Hematopoietic multipotent progenitor cell (in vitro differentiated cells): ENCODE results near the gene RPS17. TPM values are rescaled to one million over a fixed set of nuclear protein-coding genes. Genes with fewer than 3 reads are reported as not detected.

Experiments
- DNase-seq, 3 donors: peaks; one replicate each; pipeline ENCODE4 v3.0.0-alpha.2; 2011 to 2015; ENCODE audit warnings: low read depth in 2 of 3, low spot score in 2 of 3
- total RNA-seq: library from RNA; depleted of rRNA; stranded (reverse); fragments of >200 nt; gene quantifications from one replicate; pipeline ENCODE4 v1.2.3, GENCODE V29; 2012

RPS17 gene
- 2,731 TPM for total RNA-seq

- peak; percentile 97 to 98 (median 98) for DNase-seq
Observed at GRCh38 chr15:82540055-82540983, at the start of gene RPS17. TSS of gene RPS17 (minus strand) at chr15:82540457. CDS start at chr15:82540428, 29 bp downstream.

GRCh38 chr15:82587805-82588204, 47.5 kb upstream of the RPS17 start:
- DNase-seq: no peak

- peak in 1 of 3 donors; percentile 29 for DNase-seq
Observed at GRCh38 chr15:82585072-82585471, 44.8 kb upstream of the RPS17 start.

DNA sequence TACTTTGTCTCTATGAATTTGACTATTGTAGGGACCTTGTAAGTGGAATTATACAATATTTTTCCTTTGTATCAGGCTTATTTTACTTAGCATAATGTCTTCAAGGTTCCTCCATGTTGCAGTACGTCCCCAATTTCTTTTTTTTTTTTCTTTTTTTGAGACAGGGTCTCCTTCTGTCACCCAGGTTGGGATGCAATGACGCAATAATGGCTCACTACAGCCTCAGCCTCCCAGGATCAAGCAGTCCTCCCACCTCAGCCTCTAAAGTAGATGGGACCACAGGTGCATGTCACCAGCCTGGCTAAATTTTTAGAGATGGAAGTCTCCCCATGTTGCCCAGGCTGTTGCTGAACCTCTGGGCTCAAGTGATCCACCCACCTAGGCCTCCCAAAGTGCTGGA, 40.5 kb upstream of the RPS17 start:
- no peak for DNase-seq

- no peak for DNase-seq
Observed at GRCh38 chr15:82575335-82575734, 35.1 kb upstream of the RPS17 start.

DNA sequence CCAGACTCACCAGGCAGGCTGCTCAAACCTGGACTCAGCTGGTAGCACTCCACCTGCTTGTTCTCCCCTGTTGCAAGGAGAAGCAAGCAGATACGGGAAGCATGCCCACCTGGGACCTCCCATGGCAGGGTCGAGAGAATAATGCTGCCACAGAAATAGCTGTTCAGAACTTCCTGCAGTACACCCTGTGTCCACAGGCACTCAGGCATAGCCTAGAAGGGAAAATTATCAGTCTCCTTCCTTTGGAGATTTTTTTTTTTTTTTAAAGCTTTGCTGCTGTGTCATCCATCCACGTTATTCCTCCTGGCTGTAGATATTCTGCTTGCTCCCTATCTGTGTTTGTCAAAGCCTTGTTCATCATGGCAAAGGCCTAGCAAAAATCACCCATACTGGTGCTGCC, 32.7 kb upstream of the RPS17 start:
- DNase-seq: no peak

DNA sequence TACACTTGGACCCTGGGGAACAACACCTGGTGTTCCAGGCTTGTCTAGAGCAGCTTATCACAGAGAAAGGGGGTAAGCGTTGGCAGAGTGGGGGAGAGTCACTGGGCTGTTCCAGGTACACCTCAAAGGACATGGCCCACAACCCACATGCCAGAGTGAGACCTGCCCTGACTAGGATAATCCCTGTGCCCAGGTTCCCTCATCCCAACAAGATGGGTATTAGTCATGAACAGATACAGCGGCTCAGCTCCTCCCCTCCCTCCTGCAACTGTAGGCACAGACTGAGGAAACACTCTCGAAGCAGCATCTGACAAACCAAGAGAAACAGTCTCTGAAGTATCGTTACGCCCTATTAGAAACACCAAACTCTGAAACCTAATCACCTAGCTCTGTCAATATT, 32.1 kb upstream of the RPS17 start:
- no peak for DNase-seq

- DNase-seq: peak in 2 of 3 donors; percentile 10 to 28
Observed at GRCh38 chr15:82571722-82572222, 31.5 kb upstream of the RPS17 start.

- DNase-seq: no peak
Observed at GRCh38 chr15:82570721-82571508, 30.7 kb upstream of the RPS17 start.

DNA sequence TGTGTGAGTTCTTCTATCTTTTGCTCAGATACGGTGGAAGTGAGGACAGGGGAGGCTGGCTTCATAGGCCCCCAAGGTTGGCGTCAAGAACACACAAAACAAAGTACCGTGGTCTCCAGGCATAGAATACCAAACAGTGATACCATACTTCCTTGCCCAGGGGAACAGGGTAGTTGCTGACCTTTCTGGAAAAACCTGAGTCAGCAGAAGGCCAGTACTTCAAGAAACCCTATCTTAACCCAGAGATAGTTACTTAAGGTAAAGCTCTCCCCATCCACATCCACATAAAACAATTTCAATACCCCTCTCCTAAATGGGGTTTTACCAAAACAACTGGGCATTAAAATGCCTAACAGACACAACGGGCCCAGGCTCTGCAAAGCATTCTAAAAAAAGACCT, 29.6 kb upstream of the RPS17 start:
- no peak for DNase-seq

GRCh38 chr15:82568986-82569385, 28.7 kb upstream of the RPS17 start:
- DNase-seq: no peak

- no peak for DNase-seq
Observed at GRCh38 chr15:82567661-82568060, 27.4 kb upstream of the RPS17 start.

- DNase-seq: no peak
Observed at GRCh38 chr15:82566690-82567089, 26.4 kb upstream of the RPS17 start.

DNA sequence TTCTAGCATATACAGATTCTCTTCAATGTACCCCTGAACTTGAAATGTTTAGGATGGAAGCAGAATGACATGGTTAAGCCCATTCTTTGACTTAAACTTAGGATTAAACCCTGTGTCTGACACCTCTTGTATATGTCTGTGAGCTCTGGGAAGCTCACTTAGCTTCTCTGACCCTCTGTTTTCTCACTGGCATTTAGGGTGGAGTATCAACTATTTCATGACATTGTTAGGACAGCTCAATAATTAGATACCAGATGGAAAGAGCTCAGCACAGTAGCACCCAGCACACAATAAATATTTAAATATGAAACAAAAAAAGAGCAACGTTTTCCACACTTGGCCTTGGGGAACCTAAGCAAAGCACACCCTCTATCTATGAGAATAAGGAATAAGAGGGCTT, 18.2 kb upstream of the RPS17 start:
- no peak for DNase-seq

GRCh38 chr15:82556315-82557035, 16.2 kb upstream of the RPS17 start:
- no peak for DNase-seq

- DNase-seq: no peak
Observed at GRCh38 chr15:82554849-82555248, 14.6 kb upstream of the RPS17 start.

GRCh38 chr15:82554351-82554750, 14.1 kb upstream of the RPS17 start:
- DNase-seq: no peak

- no peak for DNase-seq
Observed at GRCh38 chr15:82553846-82554245, 13.6 kb upstream of the RPS17 start.

DNA sequence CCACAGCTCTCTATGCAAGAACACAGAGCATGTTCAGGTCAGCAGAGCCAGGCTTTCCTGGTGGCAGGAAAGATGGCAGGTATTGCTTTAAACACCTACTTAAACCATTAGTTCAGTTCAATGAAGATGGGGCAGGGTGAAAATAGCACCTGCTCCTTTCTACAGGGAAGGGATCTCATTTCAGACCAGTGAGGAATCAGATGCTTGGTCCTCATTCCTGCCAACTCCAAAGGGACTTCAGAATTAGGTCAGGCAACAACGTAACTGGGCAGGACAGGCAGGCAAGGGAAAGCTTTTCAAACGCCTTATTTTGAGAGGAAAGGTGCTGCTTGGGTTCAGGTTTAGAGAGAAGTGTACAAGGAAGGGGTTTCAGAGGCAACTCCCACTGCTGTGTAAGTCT, 12.6 kb upstream of the RPS17 start:
- DNase-seq: no peak

- no peak for DNase-seq
Observed at GRCh38 chr15:82551646-82552247, 11.5 kb upstream of the RPS17 start.
